Left lung (tissue), 10 donors: ENCODE results near the gene CDK14. TPM values are rescaled to one million over a fixed set of nuclear protein-coding genes. Genes with fewer than 3 reads are reported as not detected.
"Not testable (repeated sequence)": the region's sequence is repeated elsewhere in the genome, so short reads cannot be mapped to it uniquely, and the experiment has no call there.

ENCODE experiments used
- ATAC-seq: fragments of 200-7000 bp; cut with Tn5 transposase; one replicate; pipeline ENCODE4 v1.9.1; 2020; ENCODE audit warnings: moderate library complexity
- DNase-seq, 4 donors: peaks; one replicate each; pipeline ENCODE4 v3.0.0-alpha.2; 2013 to 2020
- H3K27ac ChIP-seq, 2 donors: fragments of 200-600 bp; sonication (generic) in 1 of 2; one replicate each; pipeline versions ENCODE4 v1.5.0 to v1.8.0; 2020 to 2021
- H3K27me3 ChIP-seq, 2 donors: fragments of 200-600 bp; sonication (generic) in 1 of 2; one replicate each; pipeline versions ENCODE4 v1.5.0 to v1.8.0; 2020 to 2021
- H3K36me3 ChIP-seq, 2 donors: fragments of 200-600 bp; sonication (generic) in 1 of 2; one replicate each; pipeline versions ENCODE4 v1.5.0 to v1.8.0; 2020 to 2021
- H3K4me1 ChIP-seq, 2 donors: fragments of 200-600 bp; one replicate each; pipeline ENCODE4 v1.8.0; 2021
- H3K4me3 ChIP-seq, 2 donors: fragments of 200-600 bp; sonication (generic) in 1 of 2; one replicate each; pipeline versions ENCODE4 v1.5.0 to v1.8.0; 2020 to 2021; ENCODE audit warnings: mild to moderate bottlenecking in 1 of 2
- H3K9me3 ChIP-seq, 2 donors: fragments of 200-600 bp; sonication (generic) in 1 of 2; one replicate each; pipeline versions ENCODE4 v1.5.0 to v1.8.0; 2020 to 2021
- CTCF ChIP-seq, 2 donors: fragments of 200-600 bp; sonication (generic) in 1 of 2; IDR thresholded peaks; one replicate each; pipeline versions ENCODE4 v1.5.0 to v1.8.0; 2021; ENCODE audit warnings: antibody characterized with exemption in 2 of 2
- intact Hi-C, 2 donors: fragments of 100-400 bp; cut with DNase I; formaldehyde crosslinking; loops; one replicate each; pipeline versions ENCODE4 v1.11.2 to v1.14.2; 2022
- polyA plus RNA-seq, 6 donors: library from polyadenylated mRNA; unstranded; fragments of 120-200 nt; gene quantifications; one replicate each; pipeline ENCODE4 v1.2.1, GENCODE V29; 2013; ENCODE audit not compliant: insufficient read length in 6 of 6
- total RNA-seq, 2 donors: library from RNA; stranded (reverse); fragmentation: NEBNext Ultra II Directional; extraction: Animal tissue kit (Norgen Biotek cat#: 25700); gene quantifications; one replicate each; pipeline ENCODE4 v1.2.1, GENCODE V29; 2021
- donor health status: DM: no; HTN: yes; CAD: no.
- donor health status: DM: no; HTN: no; CAD: no.

CDK14 gene
- total and polyA plus RNA-seq, 8 donors, result 24.1 to 45.1 (median 30.0) TPM

GRCh38 chr7:90631502-90631901, 35.4 kb downstream of the CDK14 start:
- peaks cover 0 to 5% of the 10 kb centered on the region in 2 donors for H3K4me1 ChIP-seq
- H3K27ac ChIP-seq, result no peak overlapping the region
- no peaks in the 10 kb centered on the region for H3K36me3 ChIP-seq
- DNase-seq (no peak), ATAC-seq (no peak)
- H3K27me3 ChIP-seq, result no peaks in the 10 kb centered on the region
- no peak for TF ChIP-seq CTCF (IDR thresholded peaks at IDR 0.05)
- H3K4me3 ChIP-seq, result no peak overlapping the region
- no peaks in the 10 kb centered on the region for H3K9me3 ChIP-seq
- intact Hi-C loops, result no loop called here

- not testable (repeated sequence) for DNase-seq, H3K36me3 ChIP-seq
Measured at GRCh38 chr7:90639683-90640082, 43.6 kb downstream of the CDK14 start.

DNA sequence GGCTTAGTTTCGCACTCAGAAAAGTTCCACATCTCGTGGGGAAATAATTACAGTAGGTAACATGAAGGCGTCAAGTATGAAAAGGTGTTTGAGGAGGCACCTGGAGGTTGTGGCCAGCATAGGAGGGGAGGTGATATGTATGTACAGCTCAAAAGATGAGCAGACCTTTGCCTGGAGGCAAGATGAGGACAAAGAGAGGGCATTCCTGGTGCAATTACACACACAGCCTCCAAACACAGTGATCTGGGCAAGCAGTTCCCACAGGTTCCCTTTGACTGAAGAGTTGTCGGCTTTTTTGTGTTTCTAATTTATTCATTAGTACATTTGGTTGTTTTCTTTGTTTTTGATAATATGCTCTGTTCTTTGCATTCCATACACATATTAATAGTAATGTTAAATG, 46.9 kb downstream of the CDK14 start:
- intact Hi-C loops, result no loop called here
- TF ChIP-seq CTCF (IDR thresholded peaks at IDR 0.05), result no peak
- ATAC-seq, result no peak

More at GRCh38 chr7:90639683-90640082, 43.6 kb downstream of the CDK14 start:
- H3K4me1 ChIP-seq, intact Hi-C loops, ATAC-seq, H3K4me3 ChIP-seq, H3K27me3 ChIP-seq, H3K27ac ChIP-seq: not testable (repeated sequence)
- H3K9me3 ChIP-seq, result peaks cover 0 to 16% of the 10 kb centered on the region in 2 donors

GRCh38 chr7:90645784-90646183, 49.7 kb downstream of the CDK14 start:
- intact Hi-C loops, result no loop called here
- no peak for ATAC-seq
- no peak overlapping the region for H3K4me3 ChIP-seq
- H3K4me1 ChIP-seq, result no peaks in the 10 kb centered on the region
- H3K9me3 ChIP-seq, result peaks cover 0 to 6% of the 10 kb centered on the region in 2 donors
- DNase-seq, result no peak
- no peak for TF ChIP-seq CTCF (IDR thresholded peaks at IDR 0.05)
- H3K27ac ChIP-seq, result no peak overlapping the region
- H3K27me3 ChIP-seq, result no peaks in the 10 kb centered on the region
- H3K36me3 ChIP-seq, result no peaks in the 10 kb centered on the region

More for the DNA sequence above, 46.9 kb downstream of the CDK14 start:
- no peak overlapping the region for H3K4me3 ChIP-seq
- H3K27me3 ChIP-seq, result no peaks in the 10 kb centered on the region
- peaks cover 0 to 15% of the 10 kb centered on the region in 2 donors for H3K9me3 ChIP-seq
- DNase-seq, result no peak
- no peak overlapping the region for H3K27ac ChIP-seq
- no peaks in the 10 kb centered on the region for H3K4me1 ChIP-seq
- H3K36me3 ChIP-seq, result no peaks in the 10 kb centered on the region

- Histone ChIP-seq H3K9me3 (no peaks in the 10 kb centered on the region), H3K36me3 (no peaks in the 10 kb centered on the region), H3K4me3 (no peak overlapping the region), H3K4me1 (no peaks in the 10 kb centered on the region), H3K27ac (no peak overlapping the region), H3K27me3 (no peaks in the 10 kb centered on the region)
- ATAC-seq (no peak), DNase-seq (no peak)
- intact Hi-C loops, result no loop called here
- TF ChIP-seq CTCF (IDR thresholded peaks at IDR 0.05), result no peak
Measured at GRCh38 chr7:90648107-90648506, 52.0 kb downstream of the CDK14 start.

GRCh38 chr7:90648834-90649233, 52.7 kb downstream of the CDK14 start:
- ATAC-seq, result no peak
- no peak for TF ChIP-seq CTCF (IDR thresholded peaks at IDR 0.05)
- intact Hi-C loops, result no loop called here

More at GRCh38 chr7:90648834-90649233, 52.7 kb downstream of the CDK14 start:
- Histone ChIP-seq H3K27ac (no peak overlapping the region), H3K4me3 (no peak overlapping the region), H3K27me3 (no peaks in the 10 kb centered on the region), H3K9me3 (no peaks in the 10 kb centered on the region), H3K36me3 (no peaks in the 10 kb centered on the region), H3K4me1 (no peaks in the 10 kb centered on the region)
- no peak for DNase-seq
